PFSK-1 (cell line): ENCODE data around the gene RNASE1.

Experiments
- POLR2AphosphoS5 ChIP-seq: IDR thresholded peaks from 2 replicates; pipeline ENCODE4 v1.6.1; 2012; ENCODE audit warnings: low read depth, mild to moderate bottlenecking, control low read depth, low read length, moderate library complexity
- REST ChIP-seq, 2 experiments: IDR thresholded peaks; 2 replicates each; pipeline versions ENCODE4 v1.6.1 to v1.8.0; 2011 to 2012; ENCODE audit warnings: low read depth in 2 of 2, low read length in 2 of 2, control low read depth in 1 of 2, inconsistent platforms in 1 of 2, mild to moderate bottlenecking in 1 of 2, moderate library complexity in 1 of 2; ENCODE audit not compliant: insufficient read depth in 1 of 2
- SIN3A ChIP-seq: IDR thresholded peaks from 2 replicates; pipeline ENCODE4 v1.6.1; 2012; ENCODE audit warnings: mild to moderate bottlenecking, low read length, moderate library complexity, borderline replicate concordance; ENCODE audit not compliant: insufficient read depth
- TAF1 ChIP-seq: IDR thresholded peaks from 2 replicates; pipeline ENCODE4 v1.6.1; 2012; ENCODE audit warnings: low read length, control low read depth, borderline replicate concordance; ENCODE audit not compliant: insufficient read depth

- TF ChIP-seq TAF1 (no peak), POLR2AphosphoS5 (no peak), SIN3A (no peak), REST (IDR thresholded peaks at IDR 0.05; ENCODE audit: insufficient read depth in 1 of 2, low read depth in 2 of 2, low read length in 2 of 2) (no peak)
Observed at GRCh38 chr14:20818861-20819260, 16.2 kb upstream of the RNASE1 start.
